HG03095 (cell line): ENCODE data around the gene JHY.

Experiments
- ATAC-seq: cut with Tn5 transposase; IDR thresholded peaks from one replicate; pipeline ENCODE4 v1.9.1; 2021; ENCODE audit warnings: moderate library complexity; ENCODE audit not compliant: unreplicated experiment

JHY gene

DNA sequence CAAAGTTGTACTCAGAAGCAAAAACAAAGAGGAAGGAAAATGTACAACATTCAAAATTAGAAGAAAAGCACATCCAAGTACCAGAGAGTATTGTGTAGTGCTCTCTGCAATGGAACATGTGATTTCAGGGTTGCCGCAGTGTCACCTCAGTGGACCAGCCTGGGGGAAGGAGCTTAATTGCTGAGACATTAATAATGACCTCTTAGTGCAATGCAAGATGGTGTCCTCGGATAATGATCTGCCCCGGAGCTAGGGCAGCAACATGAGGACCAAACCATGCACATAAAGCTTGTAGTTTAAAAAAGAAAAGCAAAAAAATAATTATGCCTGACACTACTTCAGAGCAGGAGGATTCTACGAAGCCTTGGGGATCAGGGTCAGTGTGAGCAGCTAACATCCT, 11.3 kb upstream of the JHY start:
- ATAC-seq = no peak

DNA sequence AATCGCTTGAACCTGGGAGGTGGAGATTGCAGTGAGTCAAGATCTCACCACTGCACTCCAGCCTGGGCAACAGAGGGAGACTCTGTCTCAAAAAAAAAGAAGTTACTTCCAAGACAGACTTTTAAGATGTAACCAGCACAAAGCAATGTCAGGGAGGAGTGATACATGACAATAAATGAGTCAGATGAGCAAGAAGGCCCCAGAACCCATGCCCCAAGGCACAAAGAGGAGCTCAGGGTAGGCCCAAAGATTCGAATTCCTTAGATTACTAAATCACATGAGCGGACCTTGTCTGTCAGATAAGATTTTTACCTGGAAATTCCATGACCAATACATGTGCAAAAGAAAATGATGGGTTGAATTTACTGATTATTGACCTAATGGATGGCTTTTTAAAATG, 10.5 kb upstream of the JHY start:
- ATAC-seq = no peak

DNA sequence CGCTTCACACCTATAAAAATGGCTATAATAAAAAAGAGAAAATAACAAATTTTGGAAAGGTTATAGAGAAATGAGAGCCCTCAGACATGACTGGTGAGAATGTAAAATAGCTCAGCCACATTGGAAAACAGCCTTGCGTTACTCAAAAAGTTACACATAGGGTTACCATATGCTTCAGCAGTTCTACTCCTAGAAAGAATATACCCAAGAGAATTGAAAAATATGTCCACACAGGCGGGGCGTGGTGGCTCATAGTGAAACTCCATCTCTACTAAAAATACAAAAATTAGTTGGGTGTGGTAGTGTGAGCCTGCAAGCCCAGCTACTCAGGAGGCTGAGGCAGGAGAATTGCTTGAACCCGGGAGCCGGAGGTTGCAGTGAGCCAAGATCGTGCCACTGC, 7.6 kb upstream of the JHY start:
- ATAC-seq = peak; percentile 82

DNA sequence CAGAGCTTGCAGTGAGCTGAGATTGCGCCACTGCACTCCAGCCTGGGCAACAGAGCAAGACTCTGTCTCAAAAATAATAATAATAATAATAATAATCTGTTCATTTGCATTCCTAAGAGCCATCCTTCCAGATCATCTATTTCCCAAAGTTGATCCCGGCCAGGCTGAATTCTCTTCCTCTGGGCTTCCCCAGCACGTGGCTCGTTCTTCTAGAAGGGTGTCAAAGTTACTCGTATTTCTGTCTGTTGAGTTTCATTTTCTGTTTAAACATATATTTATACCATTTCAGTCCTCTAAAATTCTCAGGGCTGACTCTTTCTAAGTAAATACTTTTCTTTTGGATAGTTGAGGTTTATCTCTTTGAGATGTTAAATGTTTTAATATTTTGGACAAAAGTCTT, 4.8 kb upstream of the JHY start:
- no peak for ATAC-seq

DNA sequence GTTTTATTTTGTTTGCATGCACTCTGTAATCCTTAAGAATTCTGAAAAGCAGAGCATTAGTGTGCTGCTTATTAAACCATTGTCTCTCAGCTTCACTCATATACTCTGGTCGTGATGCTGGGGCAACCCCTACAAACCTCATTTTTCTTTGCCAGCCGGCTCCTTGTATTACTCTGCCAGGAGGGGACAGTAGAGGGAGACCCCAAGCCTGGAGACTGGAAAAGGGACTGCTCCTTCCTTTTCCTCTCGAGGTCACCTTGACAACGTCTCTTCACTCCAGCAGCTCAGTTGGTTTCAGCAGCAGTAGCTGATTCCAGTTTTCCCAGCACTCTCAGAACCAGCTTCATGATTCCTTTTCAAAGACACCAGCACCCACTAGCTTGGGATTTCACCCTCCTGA, 2.8 kb upstream of the JHY start:
- ATAC-seq = no peak

DNA sequence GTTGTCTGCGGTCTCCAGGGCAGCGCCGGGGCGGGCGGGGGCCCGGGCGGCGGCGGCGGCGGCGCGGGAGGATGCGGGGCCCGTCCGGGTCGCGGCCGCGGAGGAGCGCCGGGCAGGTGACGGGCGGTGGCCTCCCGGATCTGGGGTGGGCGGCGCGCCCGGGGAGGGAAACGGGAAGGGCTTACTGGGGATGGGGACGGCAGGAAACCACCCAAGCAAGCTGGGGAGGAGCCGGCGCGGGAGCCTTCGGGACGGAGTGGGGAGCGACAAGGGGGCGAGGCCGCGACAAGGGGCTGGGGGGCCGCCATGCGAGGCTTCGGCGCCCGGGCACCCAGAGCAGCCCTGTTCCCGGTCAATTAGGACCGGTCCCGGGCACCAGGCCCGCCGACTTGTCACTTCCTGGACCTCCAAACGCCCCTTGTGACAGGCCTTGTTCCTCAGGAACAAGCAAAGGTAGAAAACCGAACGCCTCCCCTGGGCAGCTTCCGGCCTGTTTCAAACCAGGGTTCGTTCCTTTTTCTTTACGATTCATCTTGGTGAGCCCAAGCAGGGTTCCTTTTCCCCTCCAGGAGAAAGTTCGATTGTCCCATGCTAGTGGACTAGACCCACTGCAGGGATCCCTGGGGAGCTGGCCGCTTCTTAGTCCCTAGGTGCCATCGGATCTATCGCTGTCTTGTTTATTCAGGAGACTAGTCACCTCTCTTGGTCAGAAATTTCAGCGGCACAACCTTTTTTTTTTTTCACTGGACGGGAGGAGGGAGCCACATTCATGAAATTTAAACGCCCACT, 492 bp downstream of the JHY start:
- peak; percentile 54 for ATAC-seq

DNA sequence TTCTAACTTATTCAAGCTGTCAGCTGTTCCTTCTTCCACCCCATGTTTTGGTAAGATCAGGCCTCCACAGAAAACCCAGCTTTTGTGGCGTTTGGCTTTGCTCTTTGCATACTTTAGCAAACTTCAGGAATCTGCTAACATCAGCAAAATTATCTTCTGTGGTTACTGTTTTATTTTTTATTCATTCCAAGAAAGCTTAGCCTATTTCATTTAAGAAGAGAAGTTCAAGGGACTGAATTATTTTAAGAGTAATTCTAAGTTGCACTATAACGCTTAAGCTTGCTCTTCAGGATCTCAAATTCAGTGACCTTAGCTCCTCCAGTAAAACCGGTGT, 1.1 kb downstream of the JHY start:
- no peak for ATAC-seq

DNA sequence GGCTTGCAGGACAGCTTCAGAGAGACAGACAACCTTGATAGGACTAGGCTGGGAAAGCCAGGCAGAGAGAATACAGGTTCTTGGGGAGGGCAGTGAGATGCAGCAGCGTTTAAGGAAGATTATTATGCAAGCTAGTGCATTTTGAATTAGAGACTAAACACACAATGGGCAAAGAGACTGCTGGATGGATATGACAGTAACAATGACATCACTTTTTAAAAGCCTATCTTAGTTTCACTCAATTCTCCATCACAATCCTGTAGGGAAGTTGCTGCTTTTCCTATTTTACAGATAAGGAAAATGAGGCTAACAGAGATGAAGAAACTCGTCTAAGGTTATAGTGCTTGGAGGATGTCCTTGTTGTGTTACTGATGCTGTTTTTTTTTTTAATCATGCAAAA, 5.6 kb downstream of the JHY start:
- no peak for ATAC-seq

DNA sequence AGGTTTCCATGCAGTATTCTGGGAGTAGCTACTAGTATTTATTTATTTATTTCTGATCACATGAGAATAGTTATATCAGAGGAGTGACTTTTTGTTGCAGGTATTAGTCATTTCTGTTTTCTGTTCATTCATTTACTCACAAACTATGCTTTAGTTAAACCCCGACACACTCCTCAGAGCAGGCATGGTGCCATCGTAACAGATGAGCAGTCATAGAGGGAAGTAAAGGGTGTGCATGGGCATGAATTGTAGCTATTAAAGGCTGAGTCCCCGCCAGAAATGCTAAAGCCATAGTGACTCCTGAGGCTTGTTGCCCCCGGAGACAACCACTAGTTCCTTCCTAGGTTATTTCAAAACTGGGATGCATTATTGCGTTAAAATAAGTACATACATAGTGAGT, 10.6 kb downstream of the JHY start:
- no peak for ATAC-seq

DNA sequence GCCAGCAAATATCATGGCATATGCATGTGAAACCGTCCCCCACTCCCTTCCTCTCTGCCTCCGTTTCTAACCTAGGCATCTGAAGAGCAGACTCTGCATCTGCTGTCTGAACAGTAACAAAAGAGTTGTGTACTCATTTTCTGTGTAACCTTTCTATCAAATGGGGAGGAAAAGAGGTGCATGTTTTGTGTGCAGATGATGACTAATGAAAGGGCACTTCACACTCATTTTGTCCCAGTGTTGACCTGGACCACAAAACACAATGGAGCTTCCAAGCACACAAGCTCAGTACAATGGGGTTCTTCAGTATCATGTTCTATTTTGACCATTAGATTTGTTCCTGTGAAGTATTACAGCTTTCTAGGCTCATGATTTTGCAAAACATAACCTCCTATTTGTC, 13.0 kb downstream of the JHY start:
- no peak for ATAC-seq

DNA sequence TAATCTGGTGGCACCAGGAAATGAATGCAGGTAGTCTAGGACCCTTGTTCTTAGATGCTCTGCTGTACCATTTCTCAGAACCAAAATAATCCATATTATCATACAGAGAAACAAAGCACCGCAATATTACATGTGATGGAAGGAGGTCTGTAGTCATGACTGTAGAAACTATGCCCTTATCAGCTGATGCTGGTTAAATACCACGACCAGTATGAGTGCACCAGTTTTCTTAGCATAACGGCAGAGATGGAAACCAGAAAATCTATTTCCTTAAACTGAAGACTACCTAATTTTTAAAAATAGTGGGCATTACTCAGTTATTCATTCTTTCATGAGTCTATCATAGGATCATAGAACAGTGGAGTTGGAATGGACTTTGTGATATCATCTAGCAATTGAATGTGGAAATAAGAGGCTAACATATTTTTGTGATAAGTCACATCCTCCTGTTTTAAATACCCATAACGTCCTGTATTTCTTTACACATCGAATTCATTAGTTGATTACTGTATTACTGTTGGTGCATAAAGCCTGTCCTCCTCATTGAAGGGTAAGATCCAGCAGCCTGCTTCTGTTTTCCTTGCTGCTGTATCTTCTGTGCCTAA, 15.1 kb downstream of the JHY start:
- no peak for ATAC-seq

DNA sequence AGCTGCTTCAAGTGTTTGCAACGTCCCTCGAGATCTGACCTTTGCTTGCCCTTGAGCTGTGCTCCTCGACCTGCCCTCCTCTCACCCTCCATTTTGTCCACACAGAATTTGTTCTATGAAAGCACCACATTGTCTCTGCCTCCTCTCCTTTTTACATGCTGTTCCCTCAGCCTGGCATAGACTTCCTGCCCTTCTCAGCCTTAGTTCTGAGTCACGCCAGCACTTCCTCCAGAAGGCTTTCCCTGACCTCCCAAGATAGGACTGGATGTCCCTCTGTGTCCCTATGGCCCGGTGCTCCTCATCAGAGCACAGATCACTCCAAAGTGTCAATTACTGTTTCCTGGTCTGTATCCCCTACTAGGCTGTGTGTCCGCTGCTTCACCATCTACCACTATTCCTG, 16.2 kb downstream of the JHY start:
- ATAC-seq = no peak

DNA sequence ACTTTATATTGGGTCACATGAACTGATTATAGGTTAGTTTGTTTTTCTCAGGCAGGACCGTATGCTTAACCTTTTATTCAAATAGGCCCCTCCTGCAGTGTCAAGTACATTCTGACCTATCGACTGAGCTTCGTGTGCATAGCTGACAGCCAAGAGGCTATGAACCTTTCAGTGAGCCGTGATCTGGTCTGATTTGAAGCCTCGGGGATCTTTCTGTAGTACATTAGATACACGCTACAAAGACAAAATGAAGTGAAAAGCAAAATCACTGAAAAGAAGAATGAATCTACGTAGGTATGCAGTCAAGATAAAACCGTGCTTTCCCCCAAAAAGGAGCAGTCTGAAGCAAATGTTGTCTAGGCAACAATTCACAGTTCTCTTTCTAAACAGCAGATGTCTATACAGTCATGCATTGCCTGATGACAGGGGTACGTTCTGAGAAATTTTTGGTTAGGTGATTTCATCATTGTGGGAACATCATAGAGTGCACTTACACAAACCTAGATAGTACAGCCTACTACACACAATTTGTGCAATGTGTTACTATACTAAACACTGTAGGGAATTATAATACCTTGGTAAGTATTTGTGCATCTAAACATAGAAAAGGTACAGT, 18.1 kb downstream of the JHY start:
- no peak for ATAC-seq

DNA sequence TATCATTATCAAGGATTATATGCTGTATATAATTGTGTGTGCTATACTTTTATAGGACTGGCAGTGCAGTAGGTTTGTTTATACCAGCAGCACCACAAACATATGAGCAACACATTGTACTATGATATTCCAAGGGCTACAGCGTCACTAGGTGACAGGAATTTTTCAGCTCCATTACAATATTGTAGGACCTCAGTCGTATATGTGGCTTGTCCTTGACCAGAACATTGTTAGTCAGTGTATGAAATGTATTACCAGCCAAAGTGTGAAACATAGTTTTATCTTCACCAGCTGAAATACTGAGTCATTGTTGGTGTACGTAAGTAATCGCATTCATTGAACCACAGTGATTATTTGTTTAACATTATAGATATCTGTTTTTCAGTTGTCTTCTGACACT, 20.4 kb downstream of the JHY start:
- no peak for ATAC-seq

DNA sequence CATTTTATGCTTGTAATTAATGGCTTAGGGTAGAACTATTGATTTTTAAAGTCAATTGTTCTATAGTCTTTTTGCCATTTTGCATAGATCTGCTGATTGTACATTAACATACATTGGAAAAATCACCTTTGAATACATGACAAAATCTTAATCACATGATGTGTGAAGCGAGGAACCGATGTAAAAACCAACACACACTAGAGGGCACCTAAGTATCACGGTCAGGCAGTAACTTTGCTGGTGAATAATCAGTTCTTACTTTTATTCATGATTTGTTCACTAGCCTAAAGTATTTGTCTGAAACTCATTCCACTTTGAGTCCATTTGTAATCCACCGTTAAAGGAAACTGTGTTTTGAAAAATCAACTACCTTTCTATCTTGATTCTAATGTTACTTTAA, 28.2 kb downstream of the JHY start:
- no peak for ATAC-seq

DNA sequence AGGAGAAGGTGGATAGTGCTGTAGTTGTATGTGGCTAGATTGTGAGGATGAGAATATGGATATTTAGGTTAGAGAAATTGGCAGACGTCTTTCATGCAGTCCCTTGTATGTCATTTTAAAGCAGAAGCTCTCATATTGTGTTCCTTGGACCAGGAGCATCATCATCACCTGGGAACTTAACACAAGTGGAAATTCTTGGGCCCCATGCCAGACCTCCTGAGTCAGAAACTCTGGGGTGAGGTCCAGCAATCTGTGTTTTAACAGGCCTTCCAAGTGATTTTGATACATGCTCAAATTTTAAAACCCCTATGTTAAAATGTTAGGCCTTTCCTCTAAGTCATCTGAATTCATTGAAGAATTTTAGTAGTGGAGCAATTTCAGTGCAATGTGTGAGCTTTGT, 34.8 kb downstream of the JHY start:
- ATAC-seq = no peak

DNA sequence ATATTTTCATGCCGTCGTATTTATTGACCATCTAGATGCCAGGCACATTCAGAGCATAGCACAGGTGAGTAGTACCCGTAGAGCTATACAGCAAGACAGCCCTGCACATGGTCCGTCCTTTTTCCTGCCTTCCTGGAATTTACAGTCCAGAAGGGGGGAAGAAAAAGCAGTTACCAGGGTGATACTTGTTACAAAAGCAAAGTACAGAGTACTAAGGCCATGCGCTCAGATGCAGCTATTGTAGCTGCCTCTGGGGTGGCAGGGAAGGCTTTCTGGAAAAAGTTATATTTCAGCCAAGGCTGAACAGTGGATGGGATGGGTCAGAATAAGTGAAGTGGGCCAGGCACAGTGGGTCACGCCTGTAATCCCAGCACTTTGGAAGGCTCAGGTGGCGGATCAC, 36.2 kb downstream of the JHY start:
- ATAC-seq = no peak

DNA sequence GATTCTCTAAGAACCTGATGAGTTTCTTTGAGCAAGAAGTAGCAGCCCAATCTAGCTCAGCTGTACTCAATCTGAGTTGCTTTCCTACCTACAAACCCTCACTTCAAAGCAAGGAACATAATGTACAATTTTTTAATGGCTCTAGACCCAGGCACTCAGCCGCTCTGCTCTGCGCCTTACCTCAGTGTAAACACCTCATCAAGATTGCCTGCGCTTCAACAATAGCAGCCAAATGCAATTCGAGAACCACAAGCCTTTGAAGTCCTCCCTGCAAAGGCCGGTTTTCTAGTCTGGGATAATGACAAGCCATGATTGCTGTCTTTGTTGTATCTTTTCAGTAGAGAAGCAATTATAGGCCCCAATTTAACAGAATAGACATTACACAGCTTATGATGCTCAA, 38.0 kb downstream of the JHY start:
- no peak for ATAC-seq

DNA sequence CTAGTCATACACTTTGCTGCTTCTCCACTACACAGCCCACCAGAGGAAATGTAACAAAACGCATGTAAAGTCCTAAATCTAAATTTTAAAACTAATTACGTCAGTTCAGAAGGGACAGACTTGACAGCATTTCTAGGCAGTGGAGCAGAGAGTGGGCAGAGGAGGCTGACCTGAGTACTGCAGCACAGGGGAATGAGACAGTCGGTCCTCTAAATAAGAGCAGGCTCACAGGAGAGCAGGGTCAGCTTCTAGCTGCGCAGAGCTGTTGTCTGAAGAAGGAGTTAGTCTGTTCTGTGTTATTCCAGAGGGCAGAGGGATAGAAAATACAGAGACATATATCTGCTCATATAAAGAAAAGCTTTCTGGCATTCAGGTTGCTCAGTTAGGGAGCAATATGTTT, 40.3 kb downstream of the JHY start:
- ATAC-seq = no peak

DNA sequence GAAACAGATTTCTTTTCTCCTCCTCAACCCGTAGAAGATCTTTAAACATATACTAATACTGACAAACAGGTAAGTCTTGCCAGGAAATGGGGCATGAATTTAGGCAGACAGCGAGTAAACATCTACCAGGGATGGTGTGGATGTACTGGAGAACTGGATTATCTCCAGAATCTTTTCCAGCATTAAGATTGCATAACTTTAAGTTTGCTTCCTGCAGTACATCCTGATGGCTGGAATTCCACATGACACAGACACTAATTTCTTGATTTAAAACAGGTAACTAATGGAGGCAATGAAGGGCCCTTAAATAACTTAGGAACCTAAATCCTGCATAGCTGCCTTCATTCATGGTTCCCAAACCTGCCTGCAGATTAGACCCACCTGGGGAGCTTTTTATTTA, 40.7 kb downstream of the JHY start:
- no peak for ATAC-seq

DNA sequence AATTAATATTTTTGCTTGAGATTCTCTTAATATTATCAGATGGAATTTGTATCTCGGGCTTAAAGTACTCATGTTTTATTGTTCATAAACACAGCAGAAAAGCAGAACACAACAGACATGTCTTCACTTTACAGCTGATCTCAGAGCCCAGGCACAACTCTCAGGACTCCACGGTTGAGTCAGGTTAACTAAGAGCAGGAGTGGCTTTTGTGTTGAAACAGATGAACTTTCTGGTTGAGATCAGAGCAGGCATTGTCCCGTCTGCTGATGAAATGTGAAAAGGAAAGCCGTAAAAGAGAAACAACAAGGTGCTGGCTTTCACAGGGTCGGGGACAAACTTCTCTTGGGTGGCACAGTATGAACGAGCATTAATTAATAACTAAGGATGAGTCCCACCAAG, 49.0 kb downstream of the JHY start:
- no peak for ATAC-seq

DNA sequence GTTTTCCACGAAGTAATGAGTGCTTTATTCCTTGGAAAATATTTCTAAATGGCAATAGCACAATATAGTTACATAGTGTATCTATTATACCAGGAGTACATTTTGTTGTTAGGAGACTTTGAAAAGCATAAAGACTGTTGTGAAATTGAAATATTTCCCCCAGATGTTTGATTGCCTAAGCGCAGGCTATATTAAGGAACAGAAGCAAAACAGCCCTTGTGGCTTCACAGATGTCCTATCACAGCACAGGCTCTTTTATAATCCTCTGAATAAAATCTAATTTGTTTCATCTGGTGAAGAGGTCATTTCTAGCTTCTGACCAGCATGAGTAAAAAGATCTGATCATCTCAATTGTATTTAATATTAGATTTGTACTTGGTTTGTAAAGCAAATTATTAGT, 50.9 kb downstream of the JHY start:
- ATAC-seq = no peak

DNA sequence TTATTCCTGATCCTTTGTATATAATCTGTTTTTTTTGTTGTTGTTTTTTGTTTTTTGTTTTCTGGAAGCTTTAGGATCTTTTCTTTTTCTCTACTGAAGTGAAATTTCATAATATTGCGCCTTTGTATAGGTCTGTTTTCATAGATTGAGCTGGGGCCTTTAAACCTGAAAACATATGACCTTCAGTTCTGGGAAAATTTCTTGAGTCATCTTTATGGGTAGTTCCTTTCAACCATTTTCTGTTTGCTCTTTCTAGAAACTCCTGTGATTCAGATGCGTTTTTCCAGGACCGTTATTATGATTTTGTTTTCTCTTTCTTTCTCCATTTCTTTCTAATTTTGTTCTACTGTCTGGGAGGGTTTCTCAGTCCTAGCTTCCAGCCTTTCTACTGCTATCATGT, 55.4 kb downstream of the JHY start:
- no peak for ATAC-seq
